Activated naive CD8-positive, alpha-beta T cell (primary cell): ENCODE measurements around the gene PPP2R5B.
"Not testable (repeated sequence)": the region's sequence is repeated elsewhere in the genome, so short reads cannot be mapped to it uniquely, and the experiment has no call there.

Source experiments
- H3K27ac Mint-ChIP-seq: one replicate; pipeline ENCODE4 v1.8.0; 2021; ENCODE audit warnings: mixed read lengths
- H3K27me3 Mint-ChIP-seq: one replicate; pipeline ENCODE4 v1.8.0; 2021; ENCODE audit warnings: mixed read lengths
- H3K36me3 Mint-ChIP-seq: one replicate; pipeline ENCODE4 v1.8.0; 2021; ENCODE audit warnings: mixed read lengths
- H3K4me1 Mint-ChIP-seq: one replicate; pipeline ENCODE4 v1.8.0; 2021; ENCODE audit warnings: low read depth, mixed read lengths
- H3K4me3 Mint-ChIP-seq: one replicate; pipeline ENCODE4 v1.8.0; 2021; ENCODE audit warnings: mild to moderate bottlenecking, mixed read lengths
- H3K9me3 Mint-ChIP-seq: one replicate; pipeline ENCODE4 v1.8.0; 2021; ENCODE audit warnings: low read depth, mixed read lengths

Gene PPP2R5B

GRCh38 chr11:64951529-64951928 lies 27.0 kb downstream of the PPP2R5B start:
- Mint-ChIP-seq H3K27me3 (peaks cover 8% of the 10 kb centered on the region), H3K9me3 (no peaks in the 10 kb centered on the region), H3K4me3 (no peak overlapping the region), H3K36me3 (no peaks in the 10 kb centered on the region), H3K27ac (no peak overlapping the region), H3K4me1 (no peaks in the 10 kb centered on the region)

- no peaks in the 10 kb centered on the region for H3K36me3 Mint-ChIP-seq
- H3K9me3 Mint-ChIP-seq: no peaks in the 10 kb centered on the region
- no peak overlapping the region for H3K4me3 Mint-ChIP-seq
- no peak overlapping the region for H3K27ac Mint-ChIP-seq
- H3K4me1 Mint-ChIP-seq: no peaks in the 10 kb centered on the region
- peaks cover 8% of the 10 kb centered on the region for H3K27me3 Mint-ChIP-seq
These were observed 29.7 kb downstream of the PPP2R5B start for GRCh38 chr11:64954201-64954600.

GRCh38 chr11:64959498-64959897 lies 35.0 kb downstream of the PPP2R5B start:
- Mint-ChIP-seq H3K27ac (no peak overlapping the region), H3K4me1 (no peaks in the 10 kb centered on the region), H3K36me3 (no peaks in the 10 kb centered on the region)

GRCh38 chr11:64960719-64961118 lies 36.2 kb downstream of the PPP2R5B start:
- Mint-ChIP-seq H3K27ac (no peak overlapping the region), H3K27me3 (peaks cover 4% of the 10 kb centered on the region), H3K36me3 (no peaks in the 10 kb centered on the region), H3K9me3 (no peaks in the 10 kb centered on the region), H3K4me3 (no peak overlapping the region), H3K4me1 (peaks cover 2% of the 10 kb centered on the region)

More at GRCh38 chr11:64959498-64959897, 35.0 kb downstream of the PPP2R5B start:
- H3K9me3 Mint-ChIP-seq: no peaks in the 10 kb centered on the region
- no peak overlapping the region for H3K4me3 Mint-ChIP-seq
- H3K27me3 Mint-ChIP-seq: peaks cover 4% of the 10 kb centered on the region

- no peaks in the 10 kb centered on the region for H3K36me3 Mint-ChIP-seq
- no peaks in the 10 kb centered on the region for H3K9me3 Mint-ChIP-seq
- H3K4me1 Mint-ChIP-seq: peaks cover 2% of the 10 kb centered on the region
- no peak overlapping the region for H3K4me3 Mint-ChIP-seq
- peaks cover 4% of the 10 kb centered on the region for H3K27me3 Mint-ChIP-seq
- H3K27ac Mint-ChIP-seq: no peak overlapping the region
These were observed 38.7 kb downstream of the PPP2R5B start for GRCh38 chr11:64963072-64963631.

- peaks cover 2% of the 10 kb centered on the region for H3K27me3 Mint-ChIP-seq
- no peaks in the 10 kb centered on the region for H3K9me3 Mint-ChIP-seq
- no peaks in the 10 kb centered on the region for H3K36me3 Mint-ChIP-seq
- H3K4me3 Mint-ChIP-seq: no peak overlapping the region
- H3K4me1 Mint-ChIP-seq: peaks cover 19% of the 10 kb centered on the region
- no peak overlapping the region for H3K27ac Mint-ChIP-seq
These were observed 42.9 kb downstream of the PPP2R5B start for GRCh38 chr11:64967375-64967774.

GRCh38 chr11:64969209-64969608 lies 44.7 kb downstream of the PPP2R5B start:
- Mint-ChIP-seq H3K4me3 (no peak overlapping the region), H3K9me3 (no peaks in the 10 kb centered on the region), H3K36me3 (no peaks in the 10 kb centered on the region), H3K4me1 (peaks cover 19% of the 10 kb centered on the region), H3K27me3 (no peaks in the 10 kb centered on the region), H3K27ac (no peak overlapping the region)

GRCh38 chr11:64970731-64971151 lies 46.3 kb downstream of the PPP2R5B start:
- H3K27me3 Mint-ChIP-seq: no peaks in the 10 kb centered on the region
- peak overlapping the region; percentile 77 for H3K4me3 Mint-ChIP-seq
- H3K27ac Mint-ChIP-seq: peak overlapping the region; percentile 77
- H3K36me3 Mint-ChIP-seq: no peaks in the 10 kb centered on the region
- H3K9me3 Mint-ChIP-seq: no peaks in the 10 kb centered on the region
- H3K4me1 Mint-ChIP-seq: peaks cover 17% of the 10 kb centered on the region

GRCh38 chr11:64971421-64972233 lies 47.1 kb downstream of the PPP2R5B start, which contains the start of gene MAJIN:
Gene MAJIN, minus strand, starts transcription at chr11:64972108. Its CDS starts 12,703 bp downstream, at chr11:64959405.
- Mint-ChIP-seq H3K27ac (peak within 1 kb of the TSS; percentile 77), H3K27me3 (no peaks in the 10 kb centered on the region), H3K4me1 (peaks cover 17% of the 10 kb centered on the region), H3K9me3 (no peaks in the 10 kb centered on the region), H3K4me3 (peak within 1 kb of the TSS; percentile 77), H3K36me3 (no peaks in the 10 kb centered on the region)

GRCh38 chr11:64974124-64974523 lies 49.6 kb downstream of the PPP2R5B start:
- no peak overlapping the region for H3K27ac Mint-ChIP-seq
- peaks cover 14% of the 10 kb centered on the region for H3K4me1 Mint-ChIP-seq
- H3K4me3 Mint-ChIP-seq: no peak overlapping the region
- H3K36me3 Mint-ChIP-seq: no peaks in the 10 kb centered on the region
- H3K27me3 Mint-ChIP-seq: peaks cover 2% of the 10 kb centered on the region
- H3K9me3 Mint-ChIP-seq: no peaks in the 10 kb centered on the region

- Mint-ChIP-seq H3K27ac (no peak overlapping the region), H3K36me3 (no peaks in the 10 kb centered on the region), H3K27me3 (peaks cover 7% of the 10 kb centered on the region), H3K9me3 (no peaks in the 10 kb centered on the region), H3K4me1 (peaks cover 4% of the 10 kb centered on the region), H3K4me3 (no peak overlapping the region)
These were observed 52.2 kb downstream of the PPP2R5B start for GRCh38 chr11:64976651-64977050.

- H3K27ac Mint-ChIP-seq, H3K4me3 Mint-ChIP-seq, H3K36me3 Mint-ChIP-seq, H3K9me3 Mint-ChIP-seq, H3K4me1 Mint-ChIP-seq: not testable (repeated sequence)
- H3K27me3 Mint-ChIP-seq: peaks cover 12% of the 10 kb centered on the region
These were observed 58.9 kb downstream of the PPP2R5B start for GRCh38 chr11:64983339-64983738.
